HepG2 (cell line): Measurements from ENCODE around the gene PIM3. TPM values are rescaled to one million over a fixed set of nuclear protein-coding genes. Genes with fewer than 3 reads are reported as not detected.

Experiments
- ARNT ChIP-seq: fragments of 450-650 bp; IDR thresholded peaks from 2 replicates; pipeline ENCODE4 v1.6.1; 2017
- E2F2 ChIP-seq: sonication (generic); formaldehyde crosslinking; IDR thresholded peaks from 2 replicates; pipeline ENCODE4 v1.4.0; 2020; ENCODE audit warnings: missing genetic modification reagents, borderline replicate concordance
- EED ChIP-seq: sonication (generic); formaldehyde crosslinking; IDR thresholded peaks from 2 replicates; pipeline ENCODE4 v1.5.0; 2020; ENCODE audit warnings: mild to moderate bottlenecking, missing genetic modification reagents
- FOXO1 ChIP-seq: sonication (generic); formaldehyde crosslinking; IDR thresholded peaks from 2 replicates; pipeline ENCODE4 v1.4.0; 2020; ENCODE audit warnings: missing genetic modification reagents
- HDAC1 ChIP-seq: sonication (generic); formaldehyde crosslinking; IDR thresholded peaks from 2 replicates; pipeline ENCODE4 v1.5.1; 2020; ENCODE audit warnings: mild to moderate bottlenecking, missing genetic modification reagents
- HNF4A ChIP-seq: sonication (generic); formaldehyde crosslinking; IDR thresholded peaks from 2 replicates; pipeline ENCODE4 v1.4.0; 2020; ENCODE audit warnings: missing genetic modification reagents
- JARID2 ChIP-seq: sonication (generic); formaldehyde crosslinking; IDR thresholded peaks from 2 replicates; pipeline ENCODE4 v1.8.1; 2023; ENCODE audit warnings: missing genetic modification reagents, inconsistent platforms; ENCODE audit not compliant: insufficient replicate concordance
- KDM5B ChIP-seq: sonication (generic); formaldehyde crosslinking; IDR thresholded peaks from 2 replicates; pipeline ENCODE4 v1.4.0; 2020; ENCODE audit warnings: missing genetic modification reagents, mild to moderate bottlenecking, borderline replicate concordance
- LCORL ChIP-seq, 2 experiments: fragments of 450-650 bp in 1 of 2; sonication (generic) in 1 of 2; formaldehyde crosslinking in 1 of 2; IDR thresholded peaks; 2 replicates each; pipeline versions ENCODE4 v1.5.0 to v1.6.1; 2017 to 2020; ENCODE audit warnings: antibody characterized with exemption in 1 of 2, missing genetic modification reagents in 1 of 2
- NFKB2 ChIP-seq: sonication (generic); formaldehyde crosslinking; IDR thresholded peaks from 2 replicates; pipeline ENCODE4 v1.4.0; 2020; ENCODE audit warnings: missing genetic modification reagents, borderline replicate concordance
- NONO ChIP-seq, 2 experiments: fragments of 450-650 bp in 1 of 2; sonication (generic) in 1 of 2; formaldehyde crosslinking in 1 of 2; IDR thresholded peaks in 1 of 2; conservative IDR thresholded peaks in 1 of 2; 2 replicates each; pipeline versions ENCODE4 v1.6.1 to v1.8.0; 2017 to 2022; ENCODE audit warnings: mild to moderate bottlenecking in 1 of 2, missing genetic modification reagents in 1 of 2, moderate library complexity in 1 of 2
- NR1H2 ChIP-seq: sonication (generic); formaldehyde crosslinking; IDR thresholded peaks from 2 replicates; pipeline ENCODE4 v1.8.1; 2022; ENCODE audit warnings: low read depth, missing genetic modification reagents, borderline replicate concordance
- RXRA ChIP-seq: sonication (generic); formaldehyde crosslinking; IDR thresholded peaks from 2 replicates; pipeline ENCODE4 v1.5.1; 2020; ENCODE audit warnings: missing genetic modification reagents
- TBX3 ChIP-seq: fragments of 450-650 bp; IDR thresholded peaks from 2 replicates; pipeline ENCODE4 v1.6.1; 2017; ENCODE audit warnings: antibody characterized with exemption, mild to moderate bottlenecking, inconsistent platforms, borderline replicate concordance
- ZFP41 ChIP-seq: sonication (generic); formaldehyde crosslinking; IDR thresholded peaks from 2 replicates; pipeline ENCODE4 v1.4.0; 2020; ENCODE audit warnings: mild to moderate bottlenecking, missing genetic modification reagents, borderline replicate concordance
- ZFP82 ChIP-seq: sonication (generic); formaldehyde crosslinking; IDR thresholded peaks from 2 replicates; pipeline ENCODE4 v1.5.1; 2020; ENCODE audit warnings: mild to moderate bottlenecking, missing genetic modification reagents, borderline replicate concordance
- ZMYM2 ChIP-seq: sonication (generic); formaldehyde crosslinking; IDR thresholded peaks from 2 replicates; pipeline ENCODE4 v1.8.0; 2022; ENCODE audit warnings: mild to moderate bottlenecking, missing genetic modification reagents
- ZNF570 ChIP-seq: sonication (generic); formaldehyde crosslinking; IDR thresholded peaks from 2 replicates; pipeline ENCODE4 v1.4.0; 2020; ENCODE audit warnings: mild to moderate bottlenecking, missing genetic modification reagents, borderline replicate concordance
- ZNF605 ChIP-seq: sonication (generic); formaldehyde crosslinking; IDR thresholded peaks from 2 replicates; pipeline ENCODE4 v1.8.0; 2022; ENCODE audit warnings: mild to moderate bottlenecking, missing genetic modification reagents
- ZNF720 ChIP-seq: sonication (generic); formaldehyde crosslinking; IDR thresholded peaks from 2 replicates; pipeline ENCODE4 v1.4.0; 2020; ENCODE audit warnings: missing genetic modification reagents
- ZNF777 ChIP-seq: sonication (generic); formaldehyde crosslinking; IDR thresholded peaks from 2 replicates; pipeline ENCODE4 v1.4.0; 2020; ENCODE audit warnings: missing genetic modification reagents
- polyA plus RNA-seq, 8 experiments: library from polyadenylated mRNA; depleted of rRNA in 3 of 8; stranded (reverse) in 7 of 8; unstranded in 1 of 8; fragments of >200 nt; fragmentation: Illumina TruSeq in 4 of 8; extraction: Trizol in 4 of 8; gene quantifications; 2 replicates each; pipeline versions ENCODE4 v1.2.1 to v1.2.3, GENCODE V29; 2011 to 2016; ENCODE audit warnings: low read depth in 4 of 8, missing spikeins in 1 of 8, mixed read lengths in 1 of 8; ENCODE audit not compliant: insufficient read depth in 1 of 8
- total RNA-seq, 5 experiments: library from RNA; depleted of rRNA; stranded (reverse); fragments of >200 nt; fragmentation: Illumina TruSeq; extraction: Trizol; gene quantifications; 2 replicates each; pipeline ENCODE4 v1.2.3, GENCODE V29; 2016; ENCODE audit warnings: low read depth in 1 of 5
- TF ChIP-seq, protein P1 (sequence below): sonication (generic); formaldehyde crosslinking; IDR thresholded peaks from 2 replicates; pipeline ENCODE4 v1.8.0; 2022; ENCODE audit warnings: mild to moderate bottlenecking, missing genetic modification reagents; ENCODE audit not compliant: insufficient replicate concordance
- TF ChIP-seq, protein P2 (sequence below): IDR thresholded peaks from 2 replicates; pipeline ENCODE4 v1.6.1; 2016; ENCODE audit warnings: mild to moderate bottlenecking
- TF ChIP-seq, protein P3 (sequence below): sonication (generic); formaldehyde crosslinking; IDR thresholded peaks from 2 replicates; pipeline ENCODE4 v1.8.1; 2023; ENCODE audit warnings: missing genetic modification reagents, inconsistent platforms, borderline replicate concordance

The PIM3 gene
- total and polyA plus RNA-seq, 2 of the 13 experiments (the other 11 are each of a cell fraction or from before 2014, with no cell fraction given) = 21.6 to 31.2 TPM

- TF ChIP-seq, protein P1, sequence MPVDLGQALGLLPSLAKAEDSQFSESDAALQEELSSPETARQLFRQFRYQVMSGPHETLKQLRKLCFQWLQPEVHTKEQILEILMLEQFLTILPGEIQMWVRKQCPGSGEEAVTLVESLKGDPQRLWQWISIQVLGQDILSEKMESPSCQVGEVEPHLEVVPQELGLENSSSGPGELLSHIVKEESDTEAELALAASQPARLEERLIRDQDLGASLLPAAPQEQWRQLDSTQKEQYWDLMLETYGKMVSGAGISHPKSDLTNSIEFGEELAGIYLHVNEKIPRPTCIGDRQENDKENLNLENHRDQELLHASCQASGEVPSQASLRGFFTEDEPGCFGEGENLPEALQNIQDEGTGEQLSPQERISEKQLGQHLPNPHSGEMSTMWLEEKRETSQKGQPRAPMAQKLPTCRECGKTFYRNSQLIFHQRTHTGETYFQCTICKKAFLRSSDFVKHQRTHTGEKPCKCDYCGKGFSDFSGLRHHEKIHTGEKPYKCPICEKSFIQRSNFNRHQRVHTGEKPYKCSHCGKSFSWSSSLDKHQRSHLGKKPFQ (CRISPR knock-in tag) = no peak
- TF ChIP-seq ARNT (no peak), NR1H2 (CRISPR knock-in tag) (no peak), E2F2 (CRISPR knock-in tag) (no peak), RXRA (CRISPR knock-in tag) (peak; percentile 43), HDAC1 (CRISPR knock-in tag) (peak; percentile 5; the same call in 1 of the 2 replicates), KDM5B (CRISPR knock-in tag) (no peak), ZNF720 (CRISPR knock-in tag) (no peak), ZMYM2 (no peak), TBX3 (no peak), ZNF605 (CRISPR knock-in tag) (no peak; the same call in 1 of the 2 replicates), NFKB2 (CRISPR knock-in tag) (no peak), NONO (IDR thresholded peaks at IDR 0.05) (no peak), NONO (CRISPR knock-in tag; conservative IDR thresholded peaks at IDR 0.05) (no peak), JARID2 (no peak), ZNF777 (no peak), ZFP41 (CRISPR knock-in tag) (no peak), LCORL (IDR thresholded peaks at IDR 0.05) (no peak), LCORL (CRISPR knock-in tag; IDR thresholded peaks at IDR 0.05) (peak; percentile 8; the same call in 1 of the 2 replicates), HNF4A (peak; percentile 72), ZNF570 (CRISPR knock-in tag) (no peak), EED (CRISPR knock-in tag) (no peak), FOXO1 (CRISPR knock-in tag) (no peak), ZFP82 (CRISPR knock-in tag) (no peak)
- TF ChIP-seq, protein P2, sequence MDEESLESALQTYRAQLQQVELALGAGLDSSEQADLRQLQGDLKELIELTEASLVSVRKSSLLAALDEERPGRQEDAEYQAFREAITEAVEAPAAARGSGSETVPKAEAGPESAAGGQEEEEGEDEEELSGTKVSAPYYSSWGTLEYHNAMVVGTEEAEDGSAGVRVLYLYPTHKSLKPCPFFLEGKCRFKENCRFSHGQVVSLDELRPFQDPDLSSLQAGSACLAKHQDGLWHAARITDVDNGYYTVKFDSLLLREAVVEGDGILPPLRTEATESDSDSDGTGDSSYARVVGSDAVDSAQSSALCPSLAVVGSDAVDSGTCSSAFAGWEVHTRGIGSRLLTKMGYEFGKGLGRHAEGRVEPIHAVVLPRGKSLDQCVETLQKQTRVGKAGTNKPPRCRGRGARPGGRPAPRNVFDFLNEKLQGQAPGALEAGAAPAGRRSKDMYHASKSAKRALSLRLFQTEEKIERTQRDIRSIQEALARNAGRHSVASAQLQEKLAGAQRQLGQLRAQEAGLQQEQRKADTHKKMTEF (CRISPR knock-in tag) = 0 out of 2 replicates have a peak, but pooled peaks have one; percentile 21
- TF ChIP-seq, protein P3, sequence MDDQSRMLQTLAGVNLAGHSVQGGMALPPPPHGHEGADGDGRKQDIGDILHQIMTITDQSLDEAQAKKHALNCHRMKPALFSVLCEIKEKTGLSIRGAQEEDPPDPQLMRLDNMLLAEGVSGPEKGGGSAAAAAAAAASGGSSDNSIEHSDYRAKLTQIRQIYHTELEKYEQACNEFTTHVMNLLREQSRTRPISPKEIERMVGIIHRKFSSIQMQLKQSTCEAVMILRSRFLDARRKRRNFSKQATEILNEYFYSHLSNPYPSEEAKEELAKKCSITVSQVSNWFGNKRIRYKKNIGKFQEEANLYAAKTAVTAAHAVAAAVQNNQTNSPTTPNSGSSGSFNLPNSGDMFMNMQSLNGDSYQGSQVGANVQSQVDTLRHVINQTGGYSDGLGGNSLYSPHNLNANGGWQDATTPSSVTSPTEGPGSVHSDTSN (CRISPR knock-in tag) = no peak
These were observed 5.6 kb downstream of the PIM3 start (continued) for GRCh38 chr22:49966041-49966773.
